GM11168 (cell line): ENCODE results near the gene RCAN3.
"Not testable (repeated sequence)": the region's sequence is repeated elsewhere in the genome, so short reads cannot be mapped to it uniquely, and the experiment has no call there.

Experiments used
- in situ Hi-C: fragments of 300-500 bp; cut with MboI; formaldehyde crosslinking; loops from one replicate; pipeline ENCODE4 v1.12.0; 2022; ENCODE audit warnings: low sequenced_read_pairs; ENCODE audit not compliant: unreplicated experiment

The RCAN3 gene

GRCh38 chr1:24483441-24483840, 19.2 kb upstream of the RCAN3 start:
- in situ Hi-C loops, result no loop called here

DNA sequence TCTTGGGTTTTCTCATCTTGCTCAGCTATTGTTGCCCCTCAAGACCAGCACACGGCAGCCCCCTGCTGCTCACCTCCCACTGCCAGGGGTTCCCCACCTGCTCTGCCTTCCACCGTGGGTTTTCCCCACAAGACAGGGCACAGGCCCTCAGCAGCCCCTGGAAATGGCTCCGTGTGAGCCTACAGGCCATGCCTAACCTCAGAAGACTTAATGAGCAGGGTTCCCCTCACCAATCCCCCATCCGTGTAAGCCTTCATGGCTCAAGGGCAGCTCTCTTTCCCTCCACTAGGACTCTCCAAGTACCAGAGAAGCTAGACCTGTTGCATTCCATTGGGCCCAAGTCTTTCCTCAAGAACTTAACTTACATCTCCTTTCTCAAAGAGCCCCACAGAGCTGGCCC, 18.4 kb upstream of the RCAN3 start:
- in situ Hi-C loops, result no loop called here

GRCh38 chr1:24486331-24487065, 16.1 kb upstream of the RCAN3 start:
- in situ Hi-C loops, result no loop called here

GRCh38 chr1:24487455-24487854, 15.2 kb upstream of the RCAN3 start:
- in situ Hi-C loops, result no loop called here

- in situ Hi-C loops, result not testable (repeated sequence)
Measured at GRCh38 chr1:24488159-24488558, 14.5 kb upstream of the RCAN3 start.

DNA sequence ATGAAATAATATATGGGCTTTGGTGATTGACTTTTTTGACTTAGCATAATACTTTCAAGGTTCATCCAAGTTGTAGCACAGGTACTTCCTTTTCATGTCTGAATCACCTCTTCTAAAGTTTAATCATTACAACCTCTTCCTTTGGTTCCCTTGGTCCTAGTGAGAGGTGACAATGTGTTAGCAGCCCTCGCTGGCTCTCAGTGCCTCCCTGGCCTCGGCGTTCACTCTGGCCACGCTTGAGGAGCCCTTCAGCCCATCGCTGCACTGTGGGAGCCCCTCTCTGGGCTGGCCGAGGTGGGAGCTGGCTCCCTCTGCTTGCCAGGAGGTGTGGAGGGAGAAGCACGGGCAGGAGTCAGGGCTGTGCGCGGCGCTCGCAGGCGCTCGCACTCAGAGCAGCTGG, 13.0 kb upstream of the RCAN3 start:
- in situ Hi-C loops, result no loop called here

DNA sequence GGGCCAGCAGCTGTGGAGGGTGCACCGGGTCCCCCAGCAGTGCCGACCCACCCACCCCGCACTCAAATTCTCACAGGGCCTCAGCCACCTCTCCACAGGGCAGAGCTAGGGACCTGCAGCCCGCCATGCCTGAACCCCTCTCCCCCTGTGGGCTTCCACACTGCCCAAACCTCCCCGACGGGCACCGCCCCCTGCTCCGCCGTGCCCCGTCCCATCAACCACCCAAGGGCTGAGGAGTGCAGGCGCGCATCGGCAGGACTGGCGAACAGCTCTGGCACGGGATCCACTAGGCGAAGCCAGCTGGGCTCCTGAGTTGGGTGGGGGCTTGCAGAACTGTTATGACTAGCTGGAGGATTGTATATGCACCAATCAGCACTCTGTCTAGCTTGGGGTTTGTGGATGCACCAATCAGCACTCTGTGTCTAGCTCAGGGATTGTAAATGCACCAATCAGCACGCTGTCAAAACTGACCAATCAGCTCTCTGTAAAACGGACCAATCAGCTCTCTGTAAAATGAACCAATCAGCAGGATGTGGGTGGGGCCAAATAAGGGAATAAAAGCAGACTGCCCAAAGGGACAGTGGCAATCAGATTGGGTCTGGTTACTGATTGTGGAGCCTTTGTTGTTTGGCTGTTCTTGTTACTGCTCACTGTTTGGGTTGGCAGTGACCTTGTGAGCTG, 12.4 kb upstream of the RCAN3 start:
- in situ Hi-C loops, result no loop called here

DNA sequence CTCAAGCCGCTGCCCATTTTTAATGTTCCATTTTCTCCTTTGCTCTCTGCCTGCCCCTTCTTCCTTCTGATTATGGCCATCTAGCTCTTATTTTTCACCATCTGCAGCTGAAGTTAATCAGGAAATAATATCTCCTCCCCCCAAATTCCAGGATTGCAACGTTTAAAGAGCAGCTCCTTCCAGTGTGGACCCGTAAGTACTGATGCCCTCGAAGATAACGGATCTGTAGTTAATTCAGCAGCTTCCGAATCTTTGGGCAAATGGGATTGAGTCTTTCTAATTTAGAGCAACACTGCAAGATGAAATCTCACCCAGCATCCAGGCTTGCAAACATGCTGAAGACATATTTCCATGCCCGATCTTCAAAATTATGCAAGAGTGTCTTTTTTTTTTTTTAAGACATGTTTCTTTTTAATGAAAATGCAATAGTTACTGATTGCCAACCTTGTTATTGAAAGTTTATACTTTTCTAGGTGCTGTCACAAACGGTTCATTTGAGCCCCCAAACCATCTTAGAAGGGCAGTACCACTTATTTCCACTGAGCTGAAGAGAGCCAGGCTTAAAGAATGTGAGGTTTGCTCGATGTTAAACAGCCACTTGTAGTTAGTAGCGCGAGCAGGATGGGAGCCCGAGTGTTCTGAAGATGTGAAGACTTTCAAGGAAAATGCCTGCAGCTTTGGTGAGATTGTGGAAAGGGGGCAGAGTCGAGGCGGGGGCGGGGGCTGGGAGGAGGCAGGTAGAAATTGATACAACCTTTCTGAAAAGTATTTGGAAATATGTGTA, 10.9 kb upstream of the RCAN3 start:
- in situ Hi-C loops, result no loop called here

GRCh38 chr1:24492935-24493334, 9.7 kb upstream of the RCAN3 start:
- in situ Hi-C loops, result not testable (repeated sequence)

DNA sequence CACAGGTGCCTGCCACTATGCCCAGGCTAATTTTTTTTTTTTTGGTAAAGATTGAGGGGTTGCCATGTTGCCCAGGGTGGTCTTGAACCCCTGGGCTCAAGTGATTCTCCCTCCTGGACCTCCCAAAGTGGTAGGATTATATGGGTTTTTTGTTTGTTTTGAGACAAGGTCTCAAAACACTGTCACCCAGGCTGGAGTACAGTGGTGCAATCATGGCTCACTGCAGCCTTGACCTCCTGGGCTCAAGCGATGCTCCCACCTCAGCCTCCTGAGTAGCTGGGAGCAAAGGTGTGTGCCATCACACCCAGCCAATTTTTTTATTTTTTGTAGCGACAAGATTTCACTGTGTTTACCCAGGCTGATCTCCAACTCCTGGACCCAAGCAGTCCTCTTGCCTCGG, 8.9 kb upstream of the RCAN3 start:
- in situ Hi-C loops, result no loop called here

GRCh38 chr1:24498589-24498988, 4.0 kb upstream of the RCAN3 start:
- in situ Hi-C loops, result no loop called here

GRCh38 chr1:24500448-24501048, 2.1 kb upstream of the RCAN3 start:
- in situ Hi-C loops, result no loop called here

DNA sequence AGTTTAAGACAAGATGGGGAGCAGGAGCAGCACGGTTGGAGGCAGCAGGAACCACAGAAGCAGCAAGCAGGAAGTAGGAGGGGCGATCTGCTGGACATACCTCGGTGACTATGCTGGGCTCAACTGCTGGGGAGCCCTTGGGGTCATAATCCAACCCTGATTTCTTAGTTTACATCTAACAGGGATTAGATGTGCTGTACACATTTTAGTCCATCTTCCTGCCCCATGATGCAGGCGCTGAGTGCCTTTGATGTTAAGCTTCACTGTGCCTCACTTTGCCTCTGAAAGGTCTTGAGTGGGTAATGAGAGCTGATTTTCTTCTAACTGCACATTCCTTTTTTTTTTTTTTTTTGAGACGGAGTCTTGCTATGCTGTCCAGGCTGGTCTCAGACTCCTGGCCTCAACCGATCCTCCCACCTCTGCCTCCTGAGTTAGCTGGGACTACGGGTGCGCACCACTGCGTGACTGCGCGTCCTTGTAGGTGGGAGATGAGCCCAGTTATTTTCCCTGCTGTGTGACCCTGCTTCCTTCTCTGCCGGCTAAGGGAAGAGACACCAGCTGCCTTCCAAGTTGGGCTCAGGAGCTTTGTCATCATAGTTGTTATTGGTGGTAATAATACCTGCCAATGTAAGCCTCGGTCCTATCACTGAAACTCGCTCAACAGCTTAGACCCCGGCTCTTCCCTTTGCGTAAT, 1.1 kb upstream of the RCAN3 start:
- in situ Hi-C loops, result no loop called here

- in situ Hi-C loops, result no loop called here
Measured at GRCh38 chr1:24502065-24502708, 449 bp upstream of the RCAN3 start.

DNA sequence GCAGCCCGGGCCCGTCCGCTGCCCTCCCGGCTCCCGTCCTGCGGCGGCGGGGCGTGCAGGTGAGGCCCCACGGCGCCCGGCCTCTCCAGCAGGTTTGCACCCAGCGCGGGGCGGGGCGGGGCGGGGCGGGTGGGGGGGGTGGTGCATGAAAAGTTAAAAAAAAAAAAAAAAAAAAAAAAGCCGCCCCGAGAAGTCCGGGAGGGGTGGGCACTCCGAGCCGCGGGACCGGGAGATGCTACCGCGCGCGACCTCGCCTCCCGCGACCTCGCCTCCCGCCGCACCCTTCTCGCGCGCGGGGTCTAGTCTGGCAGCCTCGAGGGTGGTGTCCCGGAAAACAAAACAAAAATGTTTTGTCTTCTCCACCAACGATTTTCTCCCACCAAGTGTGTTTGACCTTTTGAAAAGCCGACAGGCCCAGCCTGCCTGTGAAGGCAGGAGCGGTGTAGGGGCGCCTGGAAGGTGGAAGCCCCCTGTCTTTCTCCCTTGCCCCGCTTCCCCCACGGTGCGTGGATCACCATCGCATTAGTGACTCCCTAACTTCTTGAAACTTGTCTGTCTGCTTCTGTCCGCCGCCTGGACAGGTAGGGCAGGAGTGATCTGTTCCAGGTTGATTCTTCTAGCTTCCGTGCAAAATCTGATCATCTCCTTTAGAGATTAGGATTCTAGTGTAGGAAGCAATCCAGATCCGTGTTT, 569 bp downstream of the RCAN3 start:
- in situ Hi-C loops, result no loop called here

DNA sequence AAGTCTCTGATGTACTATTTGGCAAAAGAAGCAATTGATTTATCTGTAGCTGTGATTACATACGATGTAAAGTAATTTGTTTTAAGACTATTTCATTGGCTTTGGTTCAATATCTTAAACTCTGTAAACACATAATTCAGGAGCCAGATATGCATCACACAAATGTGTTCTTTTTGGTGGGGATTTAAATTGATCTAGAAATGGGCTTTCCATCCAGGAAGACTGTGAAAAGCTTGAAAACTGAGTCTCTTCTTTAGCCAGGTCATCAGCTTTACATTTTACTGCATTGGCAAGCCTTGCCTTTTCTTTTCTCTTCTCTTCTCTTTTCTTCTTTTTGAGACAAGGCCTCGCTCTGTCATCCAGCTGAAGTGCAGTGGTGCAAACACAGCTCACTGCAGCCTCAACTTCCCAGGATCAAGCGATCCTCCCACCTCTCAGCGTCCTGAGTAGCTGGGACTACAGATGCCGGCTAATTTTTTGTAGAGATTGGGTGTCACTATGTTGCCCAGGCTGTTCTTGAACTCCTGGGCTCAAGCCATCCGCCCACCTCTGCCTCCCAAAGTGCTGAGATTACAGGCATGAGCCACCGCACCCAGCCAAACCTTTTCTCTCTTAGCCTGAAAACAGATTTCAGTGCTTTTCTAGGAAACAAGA, 1.4 kb downstream of the RCAN3 start:
- in situ Hi-C loops, result no loop called here

GRCh38 chr1:24504560-24504959, 1.9 kb downstream of the RCAN3 start:
- in situ Hi-C loops, result no loop called here

DNA sequence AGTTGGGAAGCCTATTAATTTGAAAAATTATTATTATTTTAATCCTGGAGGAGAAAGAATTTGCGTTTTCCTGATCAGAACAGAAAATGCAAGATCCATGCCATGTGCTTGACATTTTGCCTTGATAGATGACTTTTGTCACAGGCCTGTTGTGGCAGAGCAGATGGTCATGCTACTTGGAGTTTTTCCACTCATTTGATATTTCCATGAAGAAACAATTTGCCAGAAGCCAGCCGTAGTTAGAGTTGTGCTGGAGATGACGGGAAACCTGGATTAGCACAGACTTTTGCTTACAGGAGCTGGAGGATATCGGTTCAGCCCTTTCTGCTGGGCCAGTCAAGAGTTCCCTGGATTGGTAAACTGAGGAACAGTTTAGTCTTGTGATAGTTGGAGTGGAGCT, 3.2 kb downstream of the RCAN3 start:
- in situ Hi-C loops, result no loop called here
